Aorta (tissue), 5 donors: ENCODE measurements around the gene PPP6R1. TPM values are rescaled to one million over a fixed set of nuclear protein-coding genes. Genes with fewer than 3 reads are reported as not detected.

Experiments used
- ATAC-seq: fragments of 200-7000 bp; cut with Tn5 transposase; one replicate; pipeline ENCODE4 v1.9.1; 2022; ENCODE audit warnings: moderate library complexity; ENCODE audit not compliant: low FRiP score
- DNase-seq, 2 donors: peaks; one replicate each; pipeline ENCODE4 v3.0.0-alpha.2; 2020
- H3K27ac ChIP-seq, 2 donors: one replicate each; pipeline ENCODE4 v1.5.1; 2013; ENCODE audit warnings: low read length in 2 of 2, mild to moderate bottlenecking in 2 of 2, moderate library complexity in 2 of 2, control low read depth in 1 of 2, inconsistent platforms in 1 of 2, low read depth in 1 of 2
- H3K27me3 ChIP-seq, 2 donors: one replicate each; pipeline ENCODE4 v1.6.1; 2013; ENCODE audit warnings: control low read depth in 1 of 2, low read length in 1 of 2, mild to moderate bottlenecking in 1 of 2, moderate library complexity in 1 of 2; ENCODE audit not compliant: insufficient read depth in 2 of 2, control insufficient read depth in 1 of 2
- H3K36me3 ChIP-seq, 2 donors: one replicate each; pipeline ENCODE4 v1.6.1; 2013; ENCODE audit warnings: control low read depth in 1 of 2, low read length in 1 of 2, mild to moderate bottlenecking in 1 of 2; ENCODE audit not compliant: insufficient read depth in 2 of 2, control insufficient read depth in 1 of 2
- H3K4me1 ChIP-seq, 2 donors: one replicate each; pipeline ENCODE4 v1.6.1; 2013; ENCODE audit warnings: low read length in 2 of 2, control low read depth in 1 of 2, mild to moderate bottlenecking in 1 of 2, moderate library complexity in 1 of 2; ENCODE audit not compliant: insufficient read depth in 2 of 2, control insufficient read depth in 1 of 2
- H3K4me3 ChIP-seq, 2 donors: one replicate each; pipeline ENCODE4 v1.5.1; 2013; ENCODE audit warnings: low read length in 2 of 2, control low read depth in 1 of 2, mild to moderate bottlenecking in 1 of 2
- H3K9me3 ChIP-seq: one replicate; pipeline ENCODE4 v1.6.1; 2013; ENCODE audit warnings: mild to moderate bottlenecking, low read length; ENCODE audit not compliant: control insufficient read depth
- WGBS, 2 donors: extraction: QIAGEN DNeasy Blood & Tissue Kit; methylation state at CpG; one replicate each; pipeline ENCODE4 v1.1.7; 2013; 5-methylcytosine and 5-hydroxymethylcytosine counted together
- intact Hi-C, 2 donors: fragments of 100-400 bp; cut with DNase I; formaldehyde crosslinking; loops; one replicate each; pipeline versions ENCODE4 v1.14.2 to v1.15.0; 2022
- microRNA-seq, 2 donors: library from miRNA; unstranded; fragments of <30 nt; microRNA quantifications; one replicate each; pipeline ENCODE4 v1.2.0, GENCODE V29; 2020
- polyA plus RNA-seq, 2 donors: library from polyadenylated mRNA; stranded (reverse); fragments of 200-250 nt; gene quantifications; one replicate each; pipeline ENCODE4 v1.2.3, GENCODE V29; 2013
- total RNA-seq, 2 donors: library from RNA; stranded (reverse); fragmentation: NEBNext Ultra II Directional; extraction: Animal tissue kit (Norgen Biotek cat#: 25700); gene quantifications; one replicate each; pipeline ENCODE4 v1.2.1, GENCODE V29; 2021
- donor health status: healthy with polysubstance abuse.
- donor health status: Bipolar disorder and iron deficiency.
- donor health status: DM: no; HTN: no; CAD: no.
- donor health status: DM: no; HTN: no; CAD: no.
- donor health status: DM: yes; HTN: yes; CAD: no.

PPP6R1 gene
- total and polyA plus RNA-seq, 4 donors = 15.2 to 55.4 (median 36.6) TPM

DNA sequence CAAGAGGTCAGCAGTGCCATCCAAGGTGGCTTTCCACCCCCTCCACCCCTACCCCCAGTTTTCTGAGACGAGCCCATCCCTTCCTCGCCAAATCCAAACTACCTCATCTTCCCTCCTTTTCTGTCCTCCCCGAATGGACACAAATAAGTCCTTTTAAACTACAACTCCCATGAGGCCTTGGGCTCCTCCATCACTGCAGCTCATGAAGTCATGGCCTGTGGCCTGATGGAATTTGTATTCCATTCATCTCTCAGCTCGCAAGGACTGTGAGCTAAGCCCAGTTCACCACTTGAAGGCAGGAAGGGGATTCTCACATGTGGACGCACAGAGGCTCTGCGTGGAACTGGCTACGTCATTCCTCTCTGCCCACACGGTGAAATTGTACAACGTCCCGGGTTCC, 62.0 kb downstream of the PPP6R1 start:
- no peaks in the 10 kb centered on the region for H3K36me3 ChIP-seq
- no peak overlapping the region for H3K4me3 ChIP-seq
- DNase-seq (no peak), ATAC-seq (no peak)
- intact Hi-C loops = no loop called here
- no peaks in the 10 kb centered on the region for H3K27me3 ChIP-seq
- H3K9me3 ChIP-seq = no peaks in the 10 kb centered on the region
- no peak overlapping the region for H3K27ac ChIP-seq
- WGBS, 2 donors = 83 to 87% methylated on average over 10 of the region's 10 CpGs
- H3K4me1 ChIP-seq = no peaks in the 10 kb centered on the region

GRCh38 chr19:55193481-55193880, 65.3 kb downstream of the PPP6R1 start:
- intact Hi-C loops = no loop called here
- H3K36me3 ChIP-seq = no peaks in the 10 kb centered on the region
- H3K4me1 ChIP-seq = no peaks in the 10 kb centered on the region
- H3K27me3 ChIP-seq = no peaks in the 10 kb centered on the region
- ATAC-seq = no peak
- no peak overlapping the region for H3K4me3 ChIP-seq
- no peak overlapping the region for H3K27ac ChIP-seq
- no peaks in the 10 kb centered on the region for H3K9me3 ChIP-seq
- no peak for DNase-seq
- WGBS, 2 donors = 72 to 76% methylated on average over 12 of the region's 12 CpGs

- no peak overlapping the region for H3K4me3 ChIP-seq
- no peaks in the 10 kb centered on the region for H3K36me3 ChIP-seq
- H3K27me3 ChIP-seq = no peaks in the 10 kb centered on the region
- intact Hi-C loops = no loop called here
- H3K4me1 ChIP-seq = no peaks in the 10 kb centered on the region
- H3K9me3 ChIP-seq = peaks cover 2% of the 10 kb centered on the region
- DNase-seq (no peak), ATAC-seq (no peak)
- no peak overlapping the region for H3K27ac ChIP-seq
- 57 to 63% methylated on average over 15 of the region's 15 CpGs for WGBS, 2 donors
Observed at GRCh38 chr19:55189403-55189835, 69.4 kb downstream of the PPP6R1 start.

DNA sequence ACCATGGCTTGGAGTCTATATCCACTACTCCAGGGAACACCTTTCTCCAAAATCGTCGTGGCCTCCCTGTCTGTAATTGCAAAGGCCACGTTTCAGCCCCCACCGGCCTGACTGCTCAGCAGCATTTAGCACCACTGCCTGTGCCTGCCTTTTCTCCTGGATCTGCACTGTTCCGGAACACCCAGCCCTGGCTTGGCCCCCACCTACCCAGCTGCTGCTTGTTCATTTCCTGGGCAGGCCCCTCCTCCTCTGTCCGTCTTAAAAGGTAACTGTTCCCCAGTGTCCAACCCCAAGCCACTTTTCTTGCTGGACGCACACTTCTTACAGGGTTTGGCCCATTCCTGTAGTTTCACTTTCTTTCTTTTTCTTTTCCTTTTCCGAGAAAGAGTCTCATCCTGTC, 70.2 kb downstream of the PPP6R1 start:
- ATAC-seq (no peak), DNase-seq (no peak)
- Histone ChIP-seq H3K27ac (no peak overlapping the region), H3K9me3 (peaks cover 2% of the 10 kb centered on the region), H3K27me3 (no peaks in the 10 kb centered on the region), H3K36me3 (no peaks in the 10 kb centered on the region), H3K4me1 (no peaks in the 10 kb centered on the region), H3K4me3 (no peak overlapping the region)
- WGBS, 2 donors = 62 to 67% methylated on average over 8 of the region's 8 CpGs
- intact Hi-C loops = no loop called here

DNA sequence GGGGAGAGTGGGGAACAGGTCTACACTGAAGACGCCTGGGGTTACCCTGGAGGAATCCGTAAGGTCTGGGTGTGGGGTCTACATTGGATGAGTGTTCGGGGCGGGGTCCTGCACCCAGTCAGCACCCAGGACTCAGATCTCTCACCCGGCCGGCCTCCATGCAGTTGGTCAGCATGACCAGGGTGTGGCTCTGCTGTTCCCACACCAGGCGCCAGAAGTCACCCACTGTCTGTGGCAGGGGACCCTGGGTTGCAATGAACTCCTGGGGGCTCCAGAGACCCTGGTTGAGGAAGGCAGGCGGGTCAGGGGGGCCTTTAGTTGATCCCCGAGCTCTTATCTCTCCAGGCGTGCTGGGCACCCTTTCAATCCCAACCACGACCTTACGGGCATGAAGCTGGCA, 72.7 kb downstream of the PPP6R1 start:
- Histone ChIP-seq H3K4me1 (no peaks in the 10 kb centered on the region), H3K4me3 (no peak overlapping the region), H3K36me3 (no peaks in the 10 kb centered on the region), H3K27ac (no peak overlapping the region), H3K27me3 (no peaks in the 10 kb centered on the region), H3K9me3 (peaks cover 2% of the 10 kb centered on the region)
- DNase-seq (no peak), ATAC-seq (no peak)
- 73 to 75% methylated on average over 12 of the region's 12 CpGs for WGBS, 2 donors
- intact Hi-C loops = no loop called here

DNA sequence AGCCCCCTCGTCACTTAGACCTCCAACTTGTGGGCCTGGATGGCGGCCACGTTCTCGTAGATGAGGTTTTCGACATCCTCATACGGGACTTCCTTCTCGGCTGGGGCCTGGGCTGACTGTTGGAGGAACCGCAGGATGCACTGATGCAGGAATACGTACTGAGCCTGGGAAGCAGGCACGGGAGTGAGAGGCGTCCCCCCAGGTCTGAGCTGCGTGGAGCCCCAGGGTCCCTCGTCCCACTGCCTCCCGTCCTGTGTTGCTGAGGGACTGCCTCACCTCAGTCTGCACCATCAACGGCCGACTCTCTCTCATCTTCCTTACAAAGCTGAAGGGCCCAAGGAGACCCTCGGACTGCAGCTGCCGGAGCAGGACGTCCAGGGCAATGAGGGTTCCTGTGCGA, 77.1 kb downstream of the PPP6R1 start:
- 68 to 69% methylated on average over 20 of the region's 20 CpGs for WGBS, 2 donors
- DNase-seq (no peak), ATAC-seq (no peak)
- Histone ChIP-seq H3K36me3 (no peaks in the 10 kb centered on the region), H3K27me3 (no peaks in the 10 kb centered on the region), H3K9me3 (peaks cover 2% of the 10 kb centered on the region), H3K4me3 (no peak overlapping the region), H3K4me1 (no peaks in the 10 kb centered on the region), H3K27ac (no peak overlapping the region)
- intact Hi-C loops = no loop called here

Small RNA genes within 50 kb of the gene (microRNA-seq; reads per million reads assigned to microRNA genes)
- gene MIR6802 (0.99 to 3.0 reads per million in 2 donors), gene MIR6803 (3.0 to 13.7 reads per million in 2 donors), gene MIR6804 (0 to 0.60 reads per million in 2 donors)

Other genes with a start within 250 kb of the PPP6R1 start
- gene GP6, start 220.8 kb downstream of the PPP6R1 start, total RNA-seq = under 1 TPM; 0.27 to 0.84 TPM
- gene GP6, start 220.8 kb downstream of the PPP6R1 start, polyA plus RNA-seq = under 1 TPM in 1 of 2 donors, not detected in 1; 0.08 TPM
- gene RDH13, start 195.9 kb downstream of the PPP6R1 start, total RNA-seq = 10 to 100 TPM in 1 of 2 donors, 1 to 10 TPM in 1; 8.9 to 14.4 TPM
- gene RDH13, start 195.9 kb downstream of the PPP6R1 start, polyA plus RNA-seq = 10 to 100 TPM in 1 of 2 donors, 1 to 10 TPM in 1; 3.4 to 12.4 TPM
- gene EPS8L1, start 183.1 kb downstream of the PPP6R1 start, total RNA-seq = 1 to 10 TPM in 1 of 2 donors, under 1 TPM in 1; 0.81 to 4.1 TPM
- gene EPS8L1, start 183.1 kb downstream of the PPP6R1 start, polyA plus RNA-seq = 10 to 100 TPM in 1 of 2 donors, under 1 TPM in 1; 0.38 to 10.8 TPM
- gene PPP1R12C, start 141.4 kb downstream of the PPP6R1 start, total RNA-seq = 100 to 1,000 TPM; 134 to 218 TPM
- gene PPP1R12C, start 141.4 kb downstream of the PPP6R1 start, polyA plus RNA-seq = 100 to 1,000 TPM; 104 to 432 TPM
- 1 to 10 TPM in 1 of 2 donors, not detected in 1; 1.3 TPM for gene TNNT1, start 109.8 kb downstream of the PPP6R1 start, total RNA-seq
- gene TNNT1, start 109.8 kb downstream of the PPP6R1 start, polyA plus RNA-seq = 1 to 10 TPM; 1.4 to 2.0 TPM
- gene TNNI3, start 101.3 kb downstream of the PPP6R1 start, total RNA-seq = not detected
- 10 to 100 TPM in 1 of 2 donors, under 1 TPM in 1; 0.51 to 14.1 TPM for gene TNNI3, start 101.3 kb downstream of the PPP6R1 start, polyA plus RNA-seq
- not detected for gene DNAAF3, start 92.4 kb downstream of the PPP6R1 start, total RNA-seq
- under 1 TPM; 0.38 to 0.87 TPM for gene DNAAF3, start 92.4 kb downstream of the PPP6R1 start, polyA plus RNA-seq
- gene SYT5, start 78.7 kb downstream of the PPP6R1 start, total RNA-seq = not detected
- not detected for gene SYT5, start 78.7 kb downstream of the PPP6R1 start, polyA plus RNA-seq
- gene PTPRH, start 49.5 kb downstream of the PPP6R1 start, total RNA-seq = 1 to 10 TPM in 1 of 2 donors, under 1 TPM in 1; 0.29 to 1.9 TPM
- 1 to 10 TPM in 1 of 2 donors, under 1 TPM in 1; 0.03 to 7.5 TPM for gene PTPRH, start 49.5 kb downstream of the PPP6R1 start, polyA plus RNA-seq
- 1 to 10 TPM; 2.0 to 3.6 TPM for gene TMEM86B, start 30.3 kb downstream of the PPP6R1 start, total RNA-seq
- gene TMEM86B, start 30.3 kb downstream of the PPP6R1 start, polyA plus RNA-seq = 10 to 100 TPM in 1 of 2 donors, 1 to 10 TPM in 1; 2.9 to 10.9 TPM
- gene HSPBP1, start 21.1 kb upstream of the PPP6R1 start, total RNA-seq = 10 to 100 TPM; 14.1 to 16.3 TPM
- gene HSPBP1, start 21.1 kb upstream of the PPP6R1 start, polyA plus RNA-seq = 10 to 100 TPM; 14.7 to 25.3 TPM
- 10 to 100 TPM; 14.2 to 18.5 TPM for gene BRSK1, start 25.0 kb upstream of the PPP6R1 start, total RNA-seq
- gene BRSK1, start 25.0 kb upstream of the PPP6R1 start, polyA plus RNA-seq = 10 to 100 TPM in 1 of 2 donors, 1 to 10 TPM in 1; 4.8 to 25.1 TPM
- 1 to 10 TPM; 2.9 to 9.6 TPM for gene TMEM150B, start 66.3 kb upstream of the PPP6R1 start, total RNA-seq
- 1 to 10 TPM in 1 of 2 donors, under 1 TPM in 1; 0.72 to 5.5 TPM for gene TMEM150B, start 66.3 kb upstream of the PPP6R1 start, polyA plus RNA-seq
- gene KMT5C, start 80.9 kb upstream of the PPP6R1 start, total RNA-seq = 10 to 100 TPM in 1 of 2 donors, 1 to 10 TPM in 1; 4.5 to 12.8 TPM
- 10 to 100 TPM in 1 of 2 donors, 1 to 10 TPM in 1; 3.4 to 13.2 TPM for gene KMT5C, start 80.9 kb upstream of the PPP6R1 start, polyA plus RNA-seq
- under 1 TPM; 0.19 to 0.99 TPM for gene COX6B2, start 95.7 kb upstream of the PPP6R1 start, total RNA-seq
- not detected for gene COX6B2, start 95.7 kb upstream of the PPP6R1 start, polyA plus RNA-seq
- not detected for gene GARIN5B, start 104.2 kb upstream of the PPP6R1 start, total RNA-seq
- not detected for gene GARIN5B, start 104.2 kb upstream of the PPP6R1 start, polyA plus RNA-seq
- gene IL11, start 111.4 kb upstream of the PPP6R1 start, total RNA-seq = under 1 TPM; 0.23 to 0.27 TPM
- 1 to 10 TPM in 1 of 2 donors, not detected in 1; 2.1 TPM for gene IL11, start 111.4 kb upstream of the PPP6R1 start, polyA plus RNA-seq
- gene TMEM190, start 117.8 kb upstream of the PPP6R1 start, total RNA-seq = not detected
- not detected for gene TMEM190, start 117.8 kb upstream of the PPP6R1 start, polyA plus RNA-seq
- gene TMEM238, start 125.3 kb upstream of the PPP6R1 start, total RNA-seq = 1 to 10 TPM in 1 of 2 donors, under 1 TPM in 1; 0.94 to 2.4 TPM
- gene TMEM238, start 125.3 kb upstream of the PPP6R1 start, polyA plus RNA-seq = not detected
- 1,000 to 10,000 TPM in 1 of 2 donors, 100 to 1,000 TPM in 1; 841 to 1,022 TPM for gene RPL28, start 126.9 kb upstream of the PPP6R1 start, total RNA-seq
- 1,000 to 10,000 TPM; 1,298 to 1,335 TPM for gene RPL28, start 126.9 kb upstream of the PPP6R1 start, polyA plus RNA-seq
- 10 to 100 TPM; 13.2 to 26.8 TPM for gene UBE2S, start 148.8 kb upstream of the PPP6R1 start, total RNA-seq
- gene UBE2S, start 148.8 kb upstream of the PPP6R1 start, polyA plus RNA-seq = 1 to 10 TPM; 7.0 to 8.4 TPM
- gene SHISA7, start 184.3 kb upstream of the PPP6R1 start, total RNA-seq = not detected
- gene SHISA7, start 184.3 kb upstream of the PPP6R1 start, polyA plus RNA-seq = under 1 TPM in 1 of 2 donors, not detected in 1; 0.05 TPM
- 10 to 100 TPM; 18.6 to 30.6 TPM for gene ISOC2, start 202.6 kb upstream of the PPP6R1 start, total RNA-seq
- gene ISOC2, start 202.6 kb upstream of the PPP6R1 start, polyA plus RNA-seq = 10 to 100 TPM; 42.6 to 47.3 TPM
- gene C19orf85, start 205.7 kb upstream of the PPP6R1 start, total RNA-seq = not detected
- gene C19orf85, start 205.7 kb upstream of the PPP6R1 start, polyA plus RNA-seq = not detected
- gene ZNF628, start 217.6 kb upstream of the PPP6R1 start, total RNA-seq = 1 to 10 TPM; 6.9 to 7.0 TPM
- 1 to 10 TPM; 1.3 to 2.0 TPM for gene ZNF628, start 217.6 kb upstream of the PPP6R1 start, polyA plus RNA-seq
- gene NAT14, start 226.2 kb upstream of the PPP6R1 start, total RNA-seq = 10 to 100 TPM; 15.3 to 16.2 TPM
- gene NAT14, start 226.2 kb upstream of the PPP6R1 start, polyA plus RNA-seq = 10 to 100 TPM in 1 of 2 donors, 1 to 10 TPM in 1; 3.1 to 19.2 TPM
- gene SSC5D, start 229.4 kb upstream of the PPP6R1 start, total RNA-seq = 10 to 100 TPM in 1 of 2 donors, 1 to 10 TPM in 1; 8.6 to 64.1 TPM
- 1 to 10 TPM; 1.6 to 3.7 TPM for gene SSC5D, start 229.4 kb upstream of the PPP6R1 start, polyA plus RNA-seq